GM18517 (cell line): ENCODE results near the gene MRAP.

Experiments
- ATAC-seq: cut with Tn5 transposase; IDR thresholded peaks from one replicate; pipeline ENCODE4 v1.9.1; 2021; ENCODE audit warnings: mild to moderate bottlenecking, moderate library complexity; ENCODE audit not compliant: unreplicated experiment

MRAP gene

GRCh38 chr21:32321480-32321879 is 22.8 kb downstream of the MRAP start:
- no peak for ATAC-seq

- ATAC-seq, result no peak
Observed at GRCh38 chr21:32322103-32322502, 23.4 kb downstream of the MRAP start.

- ATAC-seq, result no peak
Observed at GRCh38 chr21:32322676-32323075, 24.0 kb downstream of the MRAP start.

- no peak for ATAC-seq
Observed at GRCh38 chr21:32325706-32326105, 27.1 kb downstream of the MRAP start.

GRCh38 chr21:32328595-32328994 is 29.9 kb downstream of the MRAP start:
- no peak for ATAC-seq

GRCh38 chr21:32329331-32329730 is 30.7 kb downstream of the MRAP start:
- ATAC-seq, result no peak

- no peak for ATAC-seq
Observed at GRCh38 chr21:32329776-32330175, 31.1 kb downstream of the MRAP start.

- ATAC-seq, result no peak
Observed at GRCh38 chr21:32330784-32331311, 32.2 kb downstream of the MRAP start.

- no peak for ATAC-seq
Observed at GRCh38 chr21:32331444-32332305, 33.0 kb downstream of the MRAP start.

- no peak for ATAC-seq
Observed at GRCh38 chr21:32332463-32332951, 33.9 kb downstream of the MRAP start.

GRCh38 chr21:32333953-32334673 is 35.5 kb downstream of the MRAP start:
- ATAC-seq, result no peak

GRCh38 chr21:32334980-32335531 is 36.4 kb downstream of the MRAP start:
- ATAC-seq, result no peak

- no peak for ATAC-seq
Observed at GRCh38 chr21:32335601-32336575, 37.2 kb downstream of the MRAP start.

GRCh38 chr21:32336711-32337110 is 38.1 kb downstream of the MRAP start:
- no peak for ATAC-seq

- no peak for ATAC-seq
Observed at GRCh38 chr21:32337206-32337605, 38.6 kb downstream of the MRAP start.

- no peak for ATAC-seq
Observed at GRCh38 chr21:32338209-32338921, 39.7 kb downstream of the MRAP start.

- no peak for ATAC-seq
Observed at GRCh38 chr21:32340863-32341848, 42.5 kb downstream of the MRAP start.

GRCh38 chr21:32346951-32347350 is 48.3 kb downstream of the MRAP start:
- no peak for ATAC-seq
